Measurements from ENCODE around the gene AMN. TPM values are rescaled to one million over a fixed set of nuclear protein-coding genes. Genes with fewer than 3 reads are reported as not detected.
"Not testable (repeated sequence)": the region's sequence is repeated elsewhere in the genome, so short reads cannot be mapped to it uniquely, and the experiment has no call there.

The AMN gene
- total RNA-seq, 2 experiments from 2014 or later = 0.35 to 5.6 TPM

DNA sequence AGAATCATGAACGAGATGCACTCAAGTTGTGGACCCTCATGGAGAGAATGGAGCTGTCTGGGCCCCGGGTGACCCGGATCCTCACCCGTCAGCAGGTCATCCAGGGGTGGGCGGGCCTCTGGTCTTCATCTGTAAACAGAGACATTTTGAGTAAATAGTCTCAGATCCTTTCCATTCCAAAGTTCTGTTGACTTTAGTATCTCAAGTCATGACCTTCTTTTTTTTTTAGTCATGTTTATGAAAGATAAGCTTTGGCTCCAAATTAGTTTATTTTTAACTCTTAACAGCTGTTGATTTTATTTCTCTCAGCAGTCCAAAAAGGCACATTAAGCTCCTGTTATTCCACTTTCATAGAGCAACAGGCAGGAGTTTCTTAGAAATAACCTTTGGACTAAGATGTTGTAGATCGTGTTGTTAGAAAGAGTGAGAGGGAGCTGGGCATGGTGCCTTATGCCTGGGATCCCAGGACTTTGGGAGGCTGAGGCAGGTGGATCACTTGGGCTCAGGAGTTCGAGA lies 48.9 kb upstream of the AMN start:
- no peaks in the 10 kb centered on the region for H3K9me3 ChIP-seq (ENCODE audit: low read length)

DNA sequence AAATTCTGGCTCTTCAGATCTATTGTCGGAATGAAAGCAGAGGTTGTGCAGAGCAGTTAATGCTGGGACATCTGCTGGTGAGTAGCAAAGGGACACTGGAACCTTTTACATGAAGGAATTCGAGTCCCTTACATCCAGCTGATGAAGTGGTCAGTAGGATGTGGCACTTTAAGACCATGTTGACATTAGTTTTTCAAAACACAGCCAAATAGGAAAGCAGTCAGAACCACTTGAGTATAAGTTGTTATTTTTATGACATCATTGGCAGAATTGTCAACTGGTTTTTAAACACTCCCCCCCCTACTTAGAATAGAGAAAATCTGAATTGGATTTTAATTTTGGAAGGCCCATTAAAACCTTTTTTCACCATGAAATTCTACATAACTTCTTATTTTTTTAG lies 46.8 kb upstream of the AMN start:
- no peak for DNase-seq (ENCODE audit: low spot score)
- H3K4me1 ChIP-seq (ENCODE audit: insufficient read depth, low read length, poor library complexity, severe bottlenecking) = no peaks in the 10 kb centered on the region
- no peaks in the 10 kb centered on the region for H3K36me3 ChIP-seq (ENCODE audit: insufficient read depth, low read length)
- H3K27ac ChIP-seq (ENCODE audit: low read depth, low read length, poor library complexity, severe bottlenecking) = no peak overlapping the region
- POLR2A ChIA-PET = no interaction called here
- intact Hi-C loops (cut with micrococcal nuclease; ENCODE audit: unreplicated experiment) = no loop called here
- H3K9me3 ChIP-seq (ENCODE audit: low read length) = no peaks in the 10 kb centered on the region
- no peaks in the 10 kb centered on the region for H3K79me2 ChIP-seq (ENCODE audit: insufficient read depth, low read depth, low read length)
- H2AFZ ChIP-seq (ENCODE audit: low read length) = no peak overlapping the region
- H3K4me2 ChIP-seq (ENCODE audit: low read length) = no peak overlapping the region
- H3K4me3 ChIP-seq (ENCODE audit: low read depth, low read length, poor library complexity, severe bottlenecking) = no peak overlapping the region
- H3K9me2 ChIP-seq (ENCODE audit: insufficient read depth, low read length) = no peaks in the 10 kb centered on the region
- CTCF ChIA-PET (ENCODE audit: unreplicated experiment) = no interaction called here
- no peaks in the 10 kb centered on the region for H4K20me1 ChIP-seq (ENCODE audit: insufficient read depth, low read length)
- BruUV-seq (replicated peaks) = no TSS peak
- TF ChIP-seq EZH2phosphoT487 (IDR thresholded peaks at IDR 0.05; ENCODE audit: borderline replicate concordance, low read depth, low read length) = no peak
- TF ChIP-seq, protein P1, sequence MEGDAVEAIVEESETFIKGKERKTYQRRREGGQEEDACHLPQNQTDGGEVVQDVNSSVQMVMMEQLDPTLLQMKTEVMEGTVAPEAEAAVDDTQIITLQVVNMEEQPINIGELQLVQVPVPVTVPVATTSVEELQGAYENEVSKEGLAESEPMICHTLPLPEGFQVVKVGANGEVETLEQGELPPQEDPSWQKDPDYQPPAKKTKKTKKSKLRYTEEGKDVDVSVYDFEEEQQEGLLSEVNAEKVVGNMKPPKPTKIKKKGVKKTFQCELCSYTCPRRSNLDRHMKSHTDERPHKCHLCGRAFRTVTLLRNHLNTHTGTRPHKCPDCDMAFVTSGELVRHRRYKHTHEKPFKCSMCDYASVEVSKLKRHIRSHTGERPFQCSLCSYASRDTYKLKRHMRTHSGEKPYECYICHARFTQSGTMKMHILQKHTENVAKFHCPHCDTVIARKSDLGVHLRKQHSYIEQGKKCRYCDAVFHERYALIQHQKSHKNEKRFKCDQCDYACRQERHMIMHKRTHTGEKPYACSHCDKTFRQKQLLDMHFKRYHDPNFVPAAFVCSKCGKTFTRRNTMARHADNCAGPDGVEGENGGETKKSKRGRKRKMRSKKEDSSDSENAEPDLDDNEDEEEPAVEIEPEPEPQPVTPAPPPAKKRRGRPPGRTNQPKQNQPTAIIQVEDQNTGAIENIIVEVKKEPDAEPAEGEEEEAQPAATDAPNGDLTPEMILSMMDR (conservative IDR thresholded peaks at IDR 0.05; ENCODE audit: low read length) = no peak

More for the DNA sequence above, 48.9 kb upstream of the AMN start:
- no peak for DNase-seq (ENCODE audit: low spot score)
- no peak overlapping the region for H3K4me2 ChIP-seq (ENCODE audit: low read length)
- no peaks in the 10 kb centered on the region for H4K20me1 ChIP-seq (ENCODE audit: insufficient read depth, low read length)
- no peaks in the 10 kb centered on the region for H3K4me1 ChIP-seq (ENCODE audit: insufficient read depth, low read length, poor library complexity, severe bottlenecking)
- intact Hi-C loops (cut with micrococcal nuclease; ENCODE audit: unreplicated experiment) = no loop called here
- H3K79me2 ChIP-seq (ENCODE audit: insufficient read depth, low read depth, low read length) = no peaks in the 10 kb centered on the region
- no peak overlapping the region for H3K4me3 ChIP-seq (ENCODE audit: low read depth, low read length, poor library complexity, severe bottlenecking)
- no peak overlapping the region for H3K27ac ChIP-seq (ENCODE audit: low read depth, low read length, poor library complexity, severe bottlenecking)
- BruUV-seq (replicated peaks) = no TSS peak
- H2AFZ ChIP-seq (ENCODE audit: low read length) = no peak overlapping the region
- ChIA-PET POLR2A (interaction anchor here (0.6 to 0.7 kb wide), 2 partner anchors 212 to 914 kb away, joined by 3 read pairs; no protein-coding TSS in a partner anchor), CTCF (ENCODE audit: unreplicated experiment) (no interaction called here)
- TF ChIP-seq, protein P1 (conservative IDR thresholded peaks at IDR 0.05; ENCODE audit: low read length) = no peak
- TF ChIP-seq EZH2phosphoT487 (IDR thresholded peaks at IDR 0.05; ENCODE audit: borderline replicate concordance, low read depth, low read length) = no peak
- H3K36me3 ChIP-seq (ENCODE audit: insufficient read depth, low read length) = no peaks in the 10 kb centered on the region
- H3K9me2 ChIP-seq (ENCODE audit: insufficient read depth, low read length) = no peaks in the 10 kb centered on the region

GRCh38 chr14:102877511-102877910 lies 45.0 kb upstream of the AMN start:
- intact Hi-C loops (cut with micrococcal nuclease; ENCODE audit: unreplicated experiment); H3K4me2 ChIP-seq (ENCODE audit: low read length); H2AFZ ChIP-seq (ENCODE audit: low read length); BruUV-seq (replicated peaks); H3K4me3 ChIP-seq (ENCODE audit: low read depth, low read length, poor library complexity, severe bottlenecking); H3K4me1 ChIP-seq (ENCODE audit: insufficient read depth, low read length, poor library complexity, severe bottlenecking); H3K79me2 ChIP-seq (ENCODE audit: insufficient read depth, low read depth, low read length); H3K27ac ChIP-seq (ENCODE audit: low read depth, low read length, poor library complexity, severe bottlenecking); POLR2A ChIA-PET; CTCF ChIA-PET (ENCODE audit: unreplicated experiment); H3K36me3 ChIP-seq (ENCODE audit: insufficient read depth, low read length); H3K9me3 ChIP-seq (ENCODE audit: low read length); H4K20me1 ChIP-seq (ENCODE audit: insufficient read depth, low read length); DNase-seq (ENCODE audit: low spot score); H3K9me2 ChIP-seq (ENCODE audit: insufficient read depth, low read length): not testable (repeated sequence)
